Muscle of arm (tissue), 12 donors: ENCODE measurements around the gene LRRC7. TPM values are rescaled to one million over a fixed set of nuclear protein-coding genes. Genes with fewer than 3 reads are reported as not detected.

ENCODE experiments used
- DNase-seq: peaks from one replicate; pipeline ENCODE4 v3.0.0-alpha.2; 2013
- polyA plus RNA-seq, 12 donors: library from polyadenylated mRNA; unstranded; fragments of 120-200 nt; gene quantifications; one replicate each; pipeline ENCODE4 v1.2.1, GENCODE V29; 2013; ENCODE audit not compliant: insufficient read length in 12 of 12

Gene LRRC7
- polyA plus RNA-seq, 12 donors = 14.5 to 38.4 (median 28.2) TPM; not detected in 1

- no peak for DNase-seq
These were observed 185.1 kb downstream of the LRRC7 start for GRCh38 chr1:69752831-69753230.

- DNase-seq = no peak
These were observed 186.8 kb downstream of the LRRC7 start for GRCh38 chr1:69754521-69754920.

- DNase-seq = no peak
These were observed 187.9 kb downstream of the LRRC7 start for GRCh38 chr1:69755647-69756046.

GRCh38 chr1:69765951-69766350, 198.2 kb downstream of the LRRC7 start:
- DNase-seq = peak; percentile 86

GRCh38 chr1:69766431-69767180, 198.9 kb downstream of the LRRC7 start:
- DNase-seq = no peak

GRCh38 chr1:69776555-69776954, 208.8 kb downstream of the LRRC7 start:
- no peak for DNase-seq

- no peak for DNase-seq
These were observed 209.7 kb downstream of the LRRC7 start for GRCh38 chr1:69777423-69777822.

- no peak for DNase-seq
These were observed 210.2 kb downstream of the LRRC7 start for GRCh38 chr1:69777971-69778370.

- DNase-seq = no peak
These were observed 219.4 kb downstream of the LRRC7 start for GRCh38 chr1:69787151-69787550.

GRCh38 chr1:69791311-69791710, 223.6 kb downstream of the LRRC7 start:
- no peak for DNase-seq

GRCh38 chr1:69794831-69795230, 227.1 kb downstream of the LRRC7 start:
- no peak for DNase-seq

- no peak for DNase-seq
These were observed 247.2 kb downstream of the LRRC7 start for GRCh38 chr1:69814926-69815325.

GRCh38 chr1:69824932-69825331, 257.2 kb downstream of the LRRC7 start:
- DNase-seq = peak; percentile 85

GRCh38 chr1:69827732-69828131, 260.0 kb downstream of the LRRC7 start:
- DNase-seq = no peak

GRCh38 chr1:69833536-69833935, 265.8 kb downstream of the LRRC7 start:
- DNase-seq = peak; percentile 66

GRCh38 chr1:69834336-69834735, 266.6 kb downstream of the LRRC7 start:
- DNase-seq = peak; percentile 48

GRCh38 chr1:69835955-69836354, 268.2 kb downstream of the LRRC7 start:
- DNase-seq = no peak

GRCh38 chr1:69836971-69837636, 269.4 kb downstream of the LRRC7 start:
- DNase-seq = no peak

GRCh38 chr1:69842326-69842725, 274.6 kb downstream of the LRRC7 start:
- DNase-seq = no peak

GRCh38 chr1:69845655-69846054, 277.9 kb downstream of the LRRC7 start:
- no peak for DNase-seq

- no peak for DNase-seq
These were observed 278.5 kb downstream of the LRRC7 start for GRCh38 chr1:69846267-69846666.

- DNase-seq = no peak
These were observed 279.9 kb downstream of the LRRC7 start for GRCh38 chr1:69847670-69848069.

- no peak for DNase-seq
These were observed 284.4 kb downstream of the LRRC7 start for GRCh38 chr1:69852151-69852550.

GRCh38 chr1:69852706-69853105, 285.0 kb downstream of the LRRC7 start:
- no peak for DNase-seq
